ENCODE data around the gene CLEC19A.

DNA sequence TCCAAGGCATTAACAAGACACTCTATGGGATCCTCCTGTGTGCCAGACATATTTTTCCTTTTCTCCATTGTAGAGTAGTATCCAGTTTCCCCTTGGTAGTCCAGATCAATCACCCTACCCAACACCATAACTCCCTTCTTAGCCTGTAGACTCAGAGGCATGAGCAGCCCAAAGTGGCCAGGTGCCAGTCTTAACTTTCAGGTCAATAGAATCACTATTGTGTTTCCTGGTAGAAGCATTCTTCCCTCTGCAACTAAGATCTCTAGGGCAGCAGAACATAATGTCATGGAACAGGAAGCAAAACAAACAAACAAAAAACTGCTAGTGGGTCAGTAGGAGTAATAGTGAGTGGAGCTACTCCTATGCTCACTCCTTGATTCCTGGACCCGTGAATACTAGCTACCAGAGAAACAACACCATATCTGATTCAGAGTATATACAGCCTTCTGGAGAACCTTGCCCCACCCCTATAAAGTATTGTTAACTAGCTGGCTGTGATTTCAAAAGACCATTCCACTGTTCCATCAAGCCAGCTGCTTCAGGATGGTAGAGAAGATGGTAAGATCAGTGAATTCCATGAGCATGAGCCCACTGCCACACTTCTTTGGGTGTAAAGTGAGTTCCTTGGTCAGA lies 11.2 kb upstream of the CLEC19A start:
- TF ChIP-seq GATA2 (IDR thresholded peaks at IDR 0.05; ENCODE audit: insufficient read depth, insufficient read length, low read depth, low read length) (no peak), POLR2A (IDR thresholded peaks at IDR 0.05; ENCODE audit: low read depth, low read length) (no peak), JUN (IDR thresholded peaks at IDR 0.05; ENCODE audit: borderline replicate concordance, insufficient read depth, insufficient read length, low read depth) (no peak), EZH2 (IDR thresholded peaks at IDR 0.05; ENCODE audit: borderline replicate concordance, low read depth, low read length, severe bottlenecking) (no peak), POLR2AphosphoS5 (IDR thresholded peaks at IDR 0.05; ENCODE audit: insufficient read depth, low read depth, low read length) (no peak), FOS (IDR thresholded peaks at IDR 0.05; ENCODE audit: borderline replicate concordance, insufficient read depth, low read length) (no peak)
- TF ChIP-seq, protein P1, sequence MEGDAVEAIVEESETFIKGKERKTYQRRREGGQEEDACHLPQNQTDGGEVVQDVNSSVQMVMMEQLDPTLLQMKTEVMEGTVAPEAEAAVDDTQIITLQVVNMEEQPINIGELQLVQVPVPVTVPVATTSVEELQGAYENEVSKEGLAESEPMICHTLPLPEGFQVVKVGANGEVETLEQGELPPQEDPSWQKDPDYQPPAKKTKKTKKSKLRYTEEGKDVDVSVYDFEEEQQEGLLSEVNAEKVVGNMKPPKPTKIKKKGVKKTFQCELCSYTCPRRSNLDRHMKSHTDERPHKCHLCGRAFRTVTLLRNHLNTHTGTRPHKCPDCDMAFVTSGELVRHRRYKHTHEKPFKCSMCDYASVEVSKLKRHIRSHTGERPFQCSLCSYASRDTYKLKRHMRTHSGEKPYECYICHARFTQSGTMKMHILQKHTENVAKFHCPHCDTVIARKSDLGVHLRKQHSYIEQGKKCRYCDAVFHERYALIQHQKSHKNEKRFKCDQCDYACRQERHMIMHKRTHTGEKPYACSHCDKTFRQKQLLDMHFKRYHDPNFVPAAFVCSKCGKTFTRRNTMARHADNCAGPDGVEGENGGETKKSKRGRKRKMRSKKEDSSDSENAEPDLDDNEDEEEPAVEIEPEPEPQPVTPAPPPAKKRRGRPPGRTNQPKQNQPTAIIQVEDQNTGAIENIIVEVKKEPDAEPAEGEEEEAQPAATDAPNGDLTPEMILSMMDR (IDR thresholded peaks at IDR 0.05; ENCODE audit: extremely low read depth in 1 of 2, insufficient read depth in 1 of 2, low read depth in 1 of 2, low read length in 2 of 2): no peak
- TF ChIP-seq, protein P2, sequence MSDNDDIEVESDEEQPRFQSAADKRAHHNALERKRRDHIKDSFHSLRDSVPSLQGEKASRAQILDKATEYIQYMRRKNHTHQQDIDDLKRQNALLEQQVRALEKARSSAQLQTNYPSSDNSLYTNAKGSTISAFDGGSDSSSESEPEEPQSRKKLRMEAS (IDR thresholded peaks at IDR 0.05; ENCODE audit: insufficient read depth, insufficient read length): no peak

Data from endothelial cell of umbilical vein (primary cell).